ENCODE results near the gene PLA2G4F.
"Not testable (repeated sequence)": the region's sequence is repeated elsewhere in the genome, so short reads cannot be mapped to it uniquely, and the experiment has no call there.

Gene PLA2G4F

GRCh38 chr15:42100021-42100800 lies 56.2 kb downstream of the PLA2G4F start:
- DNase-seq (ENCODE audit: low read depth), result no peak

- DNase-seq (ENCODE audit: low read depth), result no peak
Measured at GRCh38 chr15:42097018-42097417, 59.4 kb downstream of the PLA2G4F start.

- no peak for DNase-seq (ENCODE audit: low read depth)
Measured at GRCh38 chr15:42094512-42094963, 61.9 kb downstream of the PLA2G4F start, which contains the start of gene PLA2G4D. Gene PLA2G4D (minus strand): TSS chr15:42094562. CDS start chr15:42094459, 103 bp downstream.

- no peak for DNase-seq (ENCODE audit: low read depth)
Measured at GRCh38 chr15:42093966-42094365, 62.5 kb downstream of the PLA2G4F start.

- no peak for DNase-seq (ENCODE audit: low read depth)
Measured at GRCh38 chr15:42092398-42093318, 63.8 kb downstream of the PLA2G4F start.

GRCh38 chr15:42091753-42092397 lies 64.6 kb downstream of the PLA2G4F start:
- DNase-seq (ENCODE audit: low read depth), result not testable (repeated sequence)

- no peak for DNase-seq (ENCODE audit: low read depth)
Measured at GRCh38 chr15:42090781-42091180, 65.7 kb downstream of the PLA2G4F start.

GRCh38 chr15:42090370-42090769 lies 66.1 kb downstream of the PLA2G4F start:
- no peak for DNase-seq (ENCODE audit: low read depth)

- DNase-seq (ENCODE audit: low read depth), result no peak
Measured at GRCh38 chr15:42089942-42090341, 66.5 kb downstream of the PLA2G4F start.
